HCT116 (cell line): ENCODE data around the gene PRKAG2.

Experiments used
- ATF3 ChIP-seq: IDR thresholded peaks from 2 replicates; pipeline ENCODE4 v1.6.1; 2012
- CEBPB ChIP-seq: IDR thresholded peaks from 2 replicates; pipeline ENCODE4 v1.6.1; 2012; ENCODE audit warnings: low read depth
- CTCF ChIP-seq, 3 experiments: fragments of 200-600 bp in 1 of 3; sonication (generic) in 1 of 3; IDR thresholded peaks in 2 of 3; conservative IDR thresholded peaks in 1 of 3; 2 replicates each; pipeline ENCODE4 v1.5.1; 2012 to 2017; ENCODE audit warnings: low read depth in 2 of 3, low read length in 2 of 3, antibody characterized with exemption in 1 of 3, borderline replicate concordance in 1 of 3, control low read depth in 1 of 3, mild to moderate bottlenecking in 1 of 3, mixed read lengths in 1 of 3, mixed run types in 1 of 3, moderate library complexity in 1 of 3; ENCODE audit not compliant: insufficient read depth in 1 of 3
- EGR1 ChIP-seq: IDR thresholded peaks from 2 replicates; pipeline ENCODE4 v1.6.1; 2012; ENCODE audit warnings: low read depth
- EZH2 ChIP-seq: fragments of 200-600 bp; sonication (generic); IDR thresholded peaks from 2 replicates; pipeline ENCODE4 v1.6.1; 2017; ENCODE audit warnings: antibody characterized with exemption, mixed run types
- EZH2phosphoT487 ChIP-seq: fragments of 200-600 bp; IDR thresholded peaks from 2 replicates; pipeline ENCODE4 v1.6.1; 2018; ENCODE audit warnings: antibody characterized with exemption, borderline replicate concordance
- POLR2A ChIP-seq: IDR thresholded peaks from 2 replicates; pipeline ENCODE4 v1.7.0; 2011; ENCODE audit warnings: borderline replicate concordance; ENCODE audit not compliant: insufficient read depth, insufficient read length; ENCODE audit errors: extremely low read depth
- POLR2AphosphoS5 ChIP-seq: IDR thresholded peaks from 2 replicates; pipeline ENCODE4 v1.6.1; 2011; ENCODE audit warnings: mild to moderate bottlenecking, low read depth, low read length, moderate library complexity
- SP1 ChIP-seq: IDR thresholded peaks from 2 replicates; pipeline ENCODE4 v1.6.1; 2012; ENCODE audit warnings: low read depth
- ZFX ChIP-seq: fragments of 450-650 bp; IDR thresholded peaks from 2 replicates; pipeline ENCODE4 v1.6.1; 2017

- no peak for TF ChIP-seq SP1
- TF ChIP-seq CTCF (IDR thresholded peaks at IDR 0.05 in 2 of 3, conservative IDR thresholded peaks at IDR 0.05 in 1 of 3; ENCODE audit: borderline replicate concordance in 1 of 3, insufficient read depth in 1 of 3, low read depth in 2 of 3, low read length in 2 of 3) = no peak
- TF ChIP-seq ZFX = no peak
- TF ChIP-seq POLR2A = no peak
- TF ChIP-seq EZH2phosphoT487 = no peak
- TF ChIP-seq EGR1 = no peak
- TF ChIP-seq POLR2AphosphoS5 = no peak
- no peak for TF ChIP-seq EZH2
- TF ChIP-seq ATF3 = no peak
- no peak for TF ChIP-seq CEBPB
Measured at GRCh38 chr7:151861881-151862280, 15.0 kb downstream of the PRKAG2 start.
